ENCODE results near the gene CCDC142. TPM values are rescaled to one million over a fixed set of nuclear protein-coding genes. Genes with fewer than 3 reads are reported as not detected.

CCDC142 gene
- total and polyA plus RNA-seq, 2 of the 8 experiments (the other 6 are each of a cell fraction or from before 2014, with no cell fraction given), result 6.0 to 10.7 TPM

- 0 out of 2 replicates have a peak, but pooled peaks cover 2% of the 10 kb centered on the region for H3K23me2 ChIP-seq (ENCODE audit: low read depth, low read length)
- no peak overlapping the region for H2AFZ ChIP-seq (ENCODE audit: low read length)
- no peak overlapping the region for H3K23ac ChIP-seq (ENCODE audit: insufficient read length)
- H3K9me3 ChIP-seq (ENCODE audit: insufficient read depth in 2 of 2, low read depth in 1 of 2, low read length in 1 of 2), result no peaks in the 10 kb centered on the region
- no peak overlapping the region for H2BK12ac ChIP-seq (ENCODE audit: low read depth, low read length)
- H2AK5ac ChIP-seq (ENCODE audit: low read depth, low read length), result no peak overlapping the region
- H3K4me2 ChIP-seq (ENCODE audit: insufficient read depth in 1 of 2, low read depth in 2 of 2, low read length in 2 of 2), result no peak overlapping the region
- no peak overlapping the region for H3K9ac ChIP-seq (replicated peaks in 1 of 4; ENCODE audit: extremely low read depth in 1 of 4, low read depth in 3 of 4, low read length in 3 of 4)
- H4K8ac ChIP-seq (ENCODE audit: extremely low read depth, insufficient read depth, low read length), result no peak overlapping the region
- H3K4me3 ChIP-seq (ENCODE audit: extremely low read depth in 1 of 4, insufficient read depth in 2 of 4, low read depth in 3 of 4, low read length in 4 of 4), result no peak overlapping the region
- H3K4me1 ChIP-seq (replicated peaks in 1 of 4; ENCODE audit: control insufficient read depth in 3 of 4, insufficient read depth in 4 of 4, low read length in 3 of 4), result peaks cover 0 to 1% (median 0%) of the 10 kb centered on the region in 4 experiments; a peak in 1 of 7 replicates
- H3K79me1 ChIP-seq (ENCODE audit: low read depth, low read length), result no peaks in the 10 kb centered on the region
- no peaks in the 10 kb centered on the region for H3K36me3 ChIP-seq (ENCODE audit: control insufficient read depth in 2 of 4, insufficient read depth in 4 of 4, low read length in 3 of 4)
- H3K18ac ChIP-seq (ENCODE audit: extremely low read depth, low read length), result no peak overlapping the region
- no peak overlapping the region for H2BK20ac ChIP-seq (ENCODE audit: low read length)
- DNase-seq (ENCODE audit: low read depth in 1 of 2, low spot score in 2 of 2) (no peak), FAIRE-seq (no peak)
- peaks cover 0 to 4% of the 10 kb centered on the region in 2 experiments; a peak in 1 of 4 replicates for H3K79me2 ChIP-seq (ENCODE audit: control insufficient read depth in 1 of 2, insufficient read depth in 2 of 2, low read length in 2 of 2)
- no peak overlapping the region for H2BK120ac ChIP-seq (replicated peaks; ENCODE audit: low read depth, low read length)
- POLR2A ChIA-PET (ENCODE audit: partially characterized antibody), result interaction anchor here (1.6 kb wide), 1 partner anchor 10 kb away, joined by 5 read pairs; no protein-coding TSS in a partner anchor
- no peak overlapping the region for H4K91ac ChIP-seq (replicated peaks; ENCODE audit: insufficient read length, low read length)
- no peaks in the 10 kb centered on the region for H3K27me3 ChIP-seq (replicated peaks in 1 of 4; ENCODE audit: control insufficient read depth in 3 of 4, extremely low read depth in 1 of 4, insufficient read depth in 3 of 4, low read length in 3 of 4)
- no peak overlapping the region for H4K5ac ChIP-seq (ENCODE audit: insufficient read length, low read depth, low read length)
- H4K20me1 ChIP-seq (replicated peaks in 1 of 2; ENCODE audit: control insufficient read depth in 1 of 2, insufficient read depth in 2 of 2, low read length in 2 of 2), result no peaks in the 10 kb centered on the region
- 83% methylated on average over 3 of the region's 3 CpGs; no CpG with 5 or more reads in 1 of the 2 experiments for WGBS, 2 experiments (ENCODE audit: extremely low coverage in 1 of 2, insufficient coverage in 1 of 2, insufficient read length in 1 of 2, insufficient replicate concordance in 2 of 2, low coverage in 1 of 2, low lambda C conversion rate in 2 of 2, missing lambda C conversion rate in 1 of 2)
- H3K4ac ChIP-seq (replicated peaks; ENCODE audit: insufficient read length, low read depth, low read length), result no peak overlapping the region
- no peak overlapping the region for H3K27ac ChIP-seq (ENCODE audit: low read depth, low read length)
- no peak overlapping the region for H3K56ac ChIP-seq (replicated peaks; ENCODE audit: insufficient read length, low read depth, low read length)
- no peak overlapping the region for H2BK15ac ChIP-seq (ENCODE audit: low read length)
- CTCF ChIA-PET (ENCODE audit: partially characterized antibody), result no interaction called here
- no peak overlapping the region for H2BK5ac ChIP-seq (ENCODE audit: low read depth, low read length)
- no peak overlapping the region for H3K14ac ChIP-seq (ENCODE audit: insufficient read length)
- TF ChIP-seq MAFK (IDR thresholded peaks at IDR 0.05; ENCODE audit: low read depth, low read length) (no peak), EZH2 (IDR thresholded peaks at IDR 0.05; ENCODE audit: low read depth, low read length, severe bottlenecking) (no peak), GTF2F1 (IDR thresholded peaks at IDR 0.05; ENCODE audit: borderline replicate concordance, low read depth, low read length) (no peak), CBX5 (IDR thresholded peaks at IDR 0.05; ENCODE audit: low read depth, low read length) (no peak), YY1 (IDR thresholded peaks at IDR 0.05; ENCODE audit: low read depth, low read length) (no peak), POU5F1 (IDR thresholded peaks at IDR 0.05; ENCODE audit: low read depth, low read length) (no peak), GABPA (IDR thresholded peaks at IDR 0.05; ENCODE audit: borderline replicate concordance, insufficient read depth, low read length) (no peak), ATF2 (IDR thresholded peaks at IDR 0.05; ENCODE audit: low read length) (no peak), ASH2L (IDR thresholded peaks at IDR 0.05; ENCODE audit: low read length) (no peak), KDM5A (IDR thresholded peaks at IDR 0.05; ENCODE audit: low read length) (no peak), SP2 (IDR thresholded peaks at IDR 0.05; ENCODE audit: low read length) (no peak), EGR1 (IDR thresholded peaks at IDR 0.05; ENCODE audit: borderline replicate concordance, low read depth, low read length) (no peak)
Observed at GRCh38 chr2:74450570-74451190, 32.1 kb downstream of the CCDC142 start.

Measured in H1 (cell line).